NB4 (cell line): ENCODE measurements around the gene OPTN.

ENCODE experiments used
- DNase-seq: peaks from one replicate; pipeline ENCODE4 v3.0.0; 2010; ENCODE audit warnings: low read depth
- H3K4me3 ChIP-seq: one replicate; pipeline ENCODE4 v1.5.1; 2011; ENCODE audit warnings: mild to moderate bottlenecking, low read depth, low read length, moderate library complexity
- MYC ChIP-seq: IDR thresholded peaks from 2 replicates; pipeline ENCODE4 v1.6.1; 2011; ENCODE audit warnings: low read depth, low read length
- POLR2A ChIP-seq: IDR thresholded peaks from 2 replicates; pipeline ENCODE4 v1.6.1; 2011; ENCODE audit warnings: mild to moderate bottlenecking; ENCODE audit not compliant: insufficient read length; ENCODE audit errors: extremely low read depth
- TF ChIP-seq, protein P1 (sequence below): IDR thresholded peaks from one replicate; pipeline ENCODE4 v1.5.1; 2012; ENCODE audit warnings: low read depth, low read length
- TF ChIP-seq, protein P2 (sequence below): IDR thresholded peaks from 2 replicates; pipeline ENCODE4 v1.6.1; 2011; ENCODE audit warnings: low read depth, low read length

Gene OPTN

DNA sequence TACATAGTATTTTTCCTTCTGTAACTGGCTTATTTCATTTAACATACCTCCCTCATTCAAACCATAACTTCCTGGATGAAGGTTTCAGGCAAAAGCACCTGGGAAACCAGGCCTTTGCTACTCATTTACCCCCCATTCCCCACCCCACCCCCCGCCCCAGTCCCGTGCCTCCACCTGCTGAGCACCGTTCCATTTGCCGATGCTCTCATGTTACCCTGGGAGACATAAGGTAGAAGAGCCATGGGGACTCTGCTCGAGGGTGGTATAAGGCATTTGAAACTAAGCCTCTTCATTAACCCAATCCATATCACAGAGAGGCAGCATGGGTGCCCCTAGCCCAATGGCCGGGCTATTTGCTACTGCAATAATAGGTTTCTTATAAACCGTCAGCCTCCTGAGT lies 39.2 kb downstream of the OPTN start:
- H3K4me3 ChIP-seq, result no peak overlapping the region
- no peak for DNase-seq
- TF ChIP-seq MYC, result no peak
- TF ChIP-seq, protein P1, sequence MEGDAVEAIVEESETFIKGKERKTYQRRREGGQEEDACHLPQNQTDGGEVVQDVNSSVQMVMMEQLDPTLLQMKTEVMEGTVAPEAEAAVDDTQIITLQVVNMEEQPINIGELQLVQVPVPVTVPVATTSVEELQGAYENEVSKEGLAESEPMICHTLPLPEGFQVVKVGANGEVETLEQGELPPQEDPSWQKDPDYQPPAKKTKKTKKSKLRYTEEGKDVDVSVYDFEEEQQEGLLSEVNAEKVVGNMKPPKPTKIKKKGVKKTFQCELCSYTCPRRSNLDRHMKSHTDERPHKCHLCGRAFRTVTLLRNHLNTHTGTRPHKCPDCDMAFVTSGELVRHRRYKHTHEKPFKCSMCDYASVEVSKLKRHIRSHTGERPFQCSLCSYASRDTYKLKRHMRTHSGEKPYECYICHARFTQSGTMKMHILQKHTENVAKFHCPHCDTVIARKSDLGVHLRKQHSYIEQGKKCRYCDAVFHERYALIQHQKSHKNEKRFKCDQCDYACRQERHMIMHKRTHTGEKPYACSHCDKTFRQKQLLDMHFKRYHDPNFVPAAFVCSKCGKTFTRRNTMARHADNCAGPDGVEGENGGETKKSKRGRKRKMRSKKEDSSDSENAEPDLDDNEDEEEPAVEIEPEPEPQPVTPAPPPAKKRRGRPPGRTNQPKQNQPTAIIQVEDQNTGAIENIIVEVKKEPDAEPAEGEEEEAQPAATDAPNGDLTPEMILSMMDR, result no peak
- TF ChIP-seq, protein P2, sequence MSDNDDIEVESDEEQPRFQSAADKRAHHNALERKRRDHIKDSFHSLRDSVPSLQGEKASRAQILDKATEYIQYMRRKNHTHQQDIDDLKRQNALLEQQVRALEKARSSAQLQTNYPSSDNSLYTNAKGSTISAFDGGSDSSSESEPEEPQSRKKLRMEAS, result no peak
- no peak for TF ChIP-seq POLR2A

DNA sequence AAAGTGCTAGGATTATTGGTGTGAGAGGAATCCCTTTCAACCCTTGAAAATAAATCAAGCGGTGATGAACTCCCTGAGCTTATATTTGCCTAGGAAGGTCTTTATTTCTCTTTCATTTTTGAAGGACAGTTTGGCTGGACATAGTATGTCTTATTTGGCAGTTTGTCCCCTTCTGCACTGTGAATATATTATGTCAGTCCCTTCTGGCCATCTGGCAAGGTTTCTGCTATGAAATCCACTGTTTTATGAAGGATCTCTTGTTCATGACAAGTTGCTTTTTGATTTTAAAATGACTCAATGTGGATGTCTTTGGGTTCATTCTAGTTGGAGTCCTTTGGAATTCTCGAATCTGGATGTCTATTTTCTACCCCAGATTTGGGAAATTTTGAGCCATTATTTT lies 39.7 kb downstream of the OPTN start:
- no peak for DNase-seq
- H3K4me3 ChIP-seq, result no peak overlapping the region
- TF ChIP-seq, protein P2, result no peak
- TF ChIP-seq, protein P1, result no peak
- no peak for TF ChIP-seq POLR2A
- TF ChIP-seq MYC, result no peak

DNA sequence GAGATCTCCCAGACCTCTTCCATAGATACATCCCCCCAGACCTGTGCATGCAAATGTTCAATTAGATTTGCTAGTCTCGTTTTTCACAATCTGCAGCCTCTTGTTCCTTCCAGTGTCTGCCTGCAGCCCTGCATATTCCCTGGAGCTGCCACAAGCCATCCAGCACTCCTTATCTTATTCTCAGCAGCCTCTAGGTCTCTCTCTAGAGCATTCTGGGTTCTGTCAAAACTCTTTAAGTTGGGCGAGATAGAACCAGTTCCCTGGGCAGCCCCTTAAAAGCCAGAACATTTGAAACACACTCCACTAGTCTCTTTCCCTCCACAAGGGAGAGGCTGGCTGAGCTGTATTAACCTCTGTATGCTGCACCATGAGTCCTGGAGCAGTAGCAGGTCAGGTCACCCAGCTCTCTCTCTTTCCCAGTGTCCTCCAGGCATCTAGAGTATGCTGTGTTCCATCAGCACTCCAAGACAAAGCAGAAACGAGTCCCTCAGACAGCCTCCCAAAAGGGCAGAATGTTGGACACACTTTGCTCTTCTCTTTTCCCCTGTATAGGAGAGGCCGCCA lies 40.7 kb downstream of the OPTN start:
- H3K4me3 ChIP-seq, result no peak overlapping the region
- DNase-seq, result no peak
- TF ChIP-seq, protein P2, result no peak
- TF ChIP-seq MYC (no peak), POLR2A (no peak)
- TF ChIP-seq, protein P1, result no peak

DNA sequence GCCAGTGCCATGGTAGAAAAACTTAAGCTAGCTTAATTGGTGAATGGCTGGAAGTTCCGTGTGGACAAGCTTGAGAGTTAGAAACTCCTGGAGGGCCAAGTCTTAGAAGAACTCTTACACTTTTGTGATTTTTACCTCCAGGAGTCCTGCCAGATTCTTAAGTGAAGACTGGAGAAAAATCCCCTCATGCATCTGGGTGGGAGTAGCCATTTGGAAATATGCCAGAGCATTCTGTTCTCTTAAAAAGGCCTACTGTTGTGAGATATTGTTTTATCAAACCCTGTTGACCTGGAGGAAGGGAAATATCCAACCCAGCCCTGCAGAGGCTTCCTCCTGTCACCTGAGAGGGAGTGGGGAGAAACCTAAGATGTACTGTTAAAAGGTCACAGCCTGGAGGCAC lies 43.8 kb downstream of the OPTN start:
- H3K4me3 ChIP-seq, result no peak overlapping the region
- TF ChIP-seq, protein P1, result no peak
- no peak for TF ChIP-seq POLR2A
- no peak for DNase-seq

DNA sequence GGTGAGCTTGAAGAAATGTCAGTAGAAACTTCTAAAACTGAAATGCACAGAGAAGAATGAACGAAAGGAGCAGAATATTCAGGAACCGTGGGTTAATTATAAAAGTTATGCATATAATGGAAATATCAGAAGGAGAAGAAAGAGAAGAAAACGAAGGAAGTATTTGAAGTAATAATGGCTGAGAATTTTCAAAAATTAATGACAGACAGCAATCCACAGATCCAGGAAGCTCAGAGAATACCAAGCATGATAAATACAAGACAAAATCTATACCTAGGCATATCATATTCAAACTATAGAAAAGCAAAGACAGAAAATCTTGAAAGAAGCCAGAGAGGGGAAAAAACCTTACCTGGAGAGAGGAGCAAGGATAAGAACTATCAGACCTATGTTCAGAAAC lies 44.9 kb downstream of the OPTN start:
- H3K4me3 ChIP-seq, result no peak overlapping the region
- DNase-seq, result no peak
- no peak for TF ChIP-seq MYC
- TF ChIP-seq, protein P2, result no peak
- TF ChIP-seq, protein P1, result no peak
- no peak for TF ChIP-seq POLR2A

DNA sequence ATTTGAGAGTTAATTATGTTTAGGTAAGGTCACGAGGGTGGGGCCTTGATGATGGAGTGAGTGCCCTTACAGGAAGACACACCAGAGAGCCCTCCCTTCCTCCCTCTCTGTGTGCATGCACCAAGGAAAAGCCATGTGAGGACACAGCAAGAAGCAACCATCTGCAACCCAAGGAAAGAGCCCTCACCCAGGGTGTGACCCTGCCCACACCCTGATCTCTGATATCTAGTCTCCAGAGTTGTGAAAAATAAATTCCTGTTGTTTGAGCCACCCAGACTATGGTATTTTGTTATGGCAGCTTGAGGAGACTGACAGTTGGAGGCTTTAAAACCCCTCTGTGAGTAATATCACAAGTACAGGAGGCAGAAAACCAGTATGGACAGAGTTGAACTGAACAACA lies 46.4 kb downstream of the OPTN start:
- TF ChIP-seq, protein P1, result no peak
- TF ChIP-seq, protein P2, result no peak
- TF ChIP-seq POLR2A (no peak), MYC (no peak)
- no peak for DNase-seq
- no peak overlapping the region for H3K4me3 ChIP-seq
